HUES6 (cell line): ENCODE data around the gene TIFAB.

ENCODE experiments used
- H3K27ac ChIP-seq: 2 replicates; pipeline ENCODE4 v1.7.0; 2013; ENCODE audit warnings: low read depth, mild to moderate bottlenecking, low read length, inconsistent platforms
- H3K27me3 ChIP-seq: 2 replicates; pipeline ENCODE4 v1.6.1; 2013; ENCODE audit warnings: low read length; ENCODE audit not compliant: control insufficient read depth, insufficient read depth
- H3K36me3 ChIP-seq: 2 replicates; pipeline ENCODE4 v1.6.1; 2013; ENCODE audit warnings: low read length; ENCODE audit not compliant: control insufficient read depth, insufficient read depth
- H3K4me1 ChIP-seq: 2 replicates; pipeline ENCODE4 v1.6.1; 2013; ENCODE audit warnings: low read length; ENCODE audit not compliant: control insufficient read depth, insufficient read depth
- H3K4me3 ChIP-seq: 2 replicates; pipeline ENCODE4 v1.5.1; 2013; ENCODE audit warnings: low read depth, low read length
- H3K9ac ChIP-seq: one replicate; pipeline ENCODE4 v1.6.1; 2013; ENCODE audit warnings: mild to moderate bottlenecking, low read length
- H3K9me3 ChIP-seq: 2 replicates; pipeline ENCODE4 v1.6.1; 2013; ENCODE audit warnings: low read depth, low read length; ENCODE audit not compliant: control insufficient read depth, insufficient read depth

Gene TIFAB

DNA sequence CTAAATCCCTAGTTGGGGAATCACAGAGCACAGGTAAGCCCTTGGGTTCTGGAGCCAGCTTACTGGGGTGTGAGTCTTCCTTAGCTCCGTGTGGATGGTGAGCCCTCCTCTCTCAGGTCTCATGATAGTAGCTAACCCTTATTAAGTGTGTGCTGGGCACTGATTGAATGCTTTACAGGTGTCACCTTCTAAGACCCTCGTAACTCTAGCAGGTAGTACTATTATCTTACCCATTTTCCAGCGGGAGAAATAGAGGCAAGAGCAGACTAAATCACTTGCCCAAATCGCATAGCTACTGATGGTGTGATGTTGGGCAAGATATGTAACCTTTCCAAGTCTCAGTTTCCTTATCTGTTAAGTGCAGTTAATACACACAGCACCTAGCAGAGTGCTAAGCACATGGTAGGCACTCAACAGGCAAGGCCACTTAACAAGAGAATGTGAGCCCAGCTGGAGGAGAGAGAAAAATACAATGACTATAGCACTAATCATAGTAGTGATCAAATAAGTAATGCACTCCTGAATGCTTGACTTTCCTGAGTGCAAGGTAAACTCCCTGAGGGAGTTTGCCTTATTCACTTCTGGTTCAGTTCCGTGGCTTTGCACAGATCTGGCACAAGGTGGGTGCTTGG lies 4.7 kb downstream of the TIFAB start, which contains the start of gene DCANP1:
Gene DCANP1 (minus strand): TSS at position 51 of the 632 bp plus-strand sequence. CDS start 240 bp downstream, outside the sequence.
- Histone ChIP-seq H3K9ac (no peak within 1 kb of the TSS), H3K27me3 (peaks cover 44% of the 10 kb centered on the region), H3K9me3 (no peaks in the 10 kb centered on the region), H3K36me3 (no peaks in the 10 kb centered on the region), H3K4me3 (0 out of 2 replicates have a peak within 1 kb of the TSS, but pooled peaks have one; percentile 13), H3K4me1 (peaks cover 18% of the 10 kb centered on the region), H3K27ac (no peak within 1 kb of the TSS)

DNA sequence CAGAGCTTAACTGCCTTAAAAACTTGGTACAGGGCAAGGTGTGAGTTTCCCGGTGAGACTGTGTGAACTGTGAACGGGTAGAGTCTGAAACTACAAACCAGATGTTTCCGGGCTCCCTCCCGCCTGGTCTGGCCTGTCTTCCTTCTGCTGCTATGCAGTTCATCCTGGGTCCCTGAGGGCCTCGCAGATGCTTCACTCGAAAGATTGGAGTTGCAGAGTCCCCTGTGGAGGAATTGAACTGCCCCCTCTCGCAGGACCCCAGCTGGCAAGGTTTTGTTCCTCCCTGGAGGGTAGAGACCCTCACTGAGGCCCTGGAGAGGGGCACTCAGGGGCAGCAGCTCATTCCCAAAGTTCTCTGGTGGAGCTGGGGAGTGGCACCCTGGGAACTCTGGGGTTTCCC lies 5.5 kb downstream of the TIFAB start:
- Histone ChIP-seq H3K36me3 (no peaks in the 10 kb centered on the region), H3K9me3 (no peaks in the 10 kb centered on the region), H3K27ac (no peak overlapping the region), H3K4me3 (no peak overlapping the region), H3K9ac (no peak overlapping the region), H3K27me3 (peaks cover 43% of the 10 kb centered on the region), H3K4me1 (peaks cover 18% of the 10 kb centered on the region)

DNA sequence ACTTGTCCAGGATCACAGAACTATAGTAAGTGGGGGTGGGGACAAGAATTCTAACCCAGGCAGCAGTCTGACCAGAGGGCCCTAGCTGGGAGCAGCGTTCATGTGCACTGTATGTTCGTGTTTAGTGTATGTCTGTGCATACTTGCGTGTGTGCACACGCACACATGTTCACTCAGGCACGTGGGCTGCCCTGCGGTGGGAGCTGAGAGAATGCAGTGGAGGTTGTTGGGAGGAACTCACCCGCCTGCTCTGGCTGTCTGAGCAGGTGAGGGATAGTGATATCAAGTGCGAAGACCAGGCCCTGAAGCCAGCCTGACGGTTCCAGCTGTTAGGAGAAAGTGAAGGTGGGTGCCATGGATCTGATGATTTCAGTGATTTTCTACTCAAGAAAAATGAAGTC lies 5.9 kb downstream of the TIFAB start:
- Histone ChIP-seq H3K27me3 (peaks cover 43% of the 10 kb centered on the region), H3K4me3 (no peak overlapping the region), H3K36me3 (no peaks in the 10 kb centered on the region), H3K4me1 (peaks cover 18% of the 10 kb centered on the region), H3K9ac (no peak overlapping the region), H3K27ac (no peak overlapping the region), H3K9me3 (no peaks in the 10 kb centered on the region)

DNA sequence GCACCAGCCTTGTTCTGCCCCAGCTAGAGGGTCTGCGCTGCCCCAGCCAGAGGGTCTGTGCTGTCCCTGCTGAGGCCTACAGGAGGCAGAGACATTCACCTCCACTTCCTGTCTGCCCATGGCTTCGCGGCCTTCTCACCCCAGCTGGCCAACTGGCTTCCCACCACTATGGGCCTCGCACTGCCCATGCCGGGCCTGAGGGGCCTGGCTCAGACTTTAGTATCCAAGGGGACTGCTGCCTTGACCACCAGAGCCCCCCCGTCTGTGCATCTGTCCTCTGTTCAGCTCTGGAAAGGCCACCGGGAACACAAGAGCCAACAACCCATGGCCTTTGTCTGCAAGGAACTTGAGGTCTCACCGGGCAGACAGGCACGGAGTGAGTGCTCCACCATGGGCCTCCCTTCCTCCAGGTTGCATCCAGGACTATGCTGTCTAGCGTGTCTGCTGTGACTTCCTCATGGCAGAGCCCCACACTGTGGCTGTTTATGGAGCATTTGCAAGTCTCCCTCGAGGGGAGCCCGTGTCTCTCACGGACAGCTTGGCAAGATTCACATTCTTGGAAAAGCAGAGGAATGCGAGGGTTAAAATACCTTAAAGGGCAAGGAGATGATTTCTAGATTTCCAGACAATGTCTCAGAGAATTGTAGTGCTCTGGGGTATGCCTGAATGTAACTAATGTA lies 6.7 kb downstream of the TIFAB start:
- H3K36me3 ChIP-seq: no peaks in the 10 kb centered on the region
- H3K27ac ChIP-seq: no peak overlapping the region
- H3K4me1 ChIP-seq: peaks cover 18% of the 10 kb centered on the region
- no peak overlapping the region for H3K4me3 ChIP-seq
- H3K9me3 ChIP-seq: no peaks in the 10 kb centered on the region
- peaks cover 36% of the 10 kb centered on the region for H3K27me3 ChIP-seq
- H3K9ac ChIP-seq: no peak overlapping the region

DNA sequence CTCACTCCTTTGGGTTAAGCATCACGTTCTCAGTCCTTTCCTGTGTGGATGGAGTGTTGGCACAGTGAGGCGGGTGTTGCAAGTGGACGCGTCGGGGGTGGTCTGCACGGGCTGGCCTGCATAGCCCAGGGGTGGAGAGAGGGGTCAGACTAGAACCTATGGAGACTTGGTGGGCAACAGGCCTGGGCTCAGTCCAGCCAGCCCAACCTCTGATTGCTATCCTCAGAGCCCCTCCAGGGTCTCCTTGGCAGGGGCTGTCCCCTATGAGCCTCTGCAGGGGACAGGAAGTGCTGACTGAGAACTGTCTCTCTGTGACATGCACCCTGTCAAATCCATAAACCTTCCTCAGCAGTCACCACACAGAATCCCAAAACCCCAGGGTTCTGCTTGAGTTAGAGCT lies 7.3 kb downstream of the TIFAB start:
- H3K9me3 ChIP-seq: no peaks in the 10 kb centered on the region
- no peak overlapping the region for H3K4me3 ChIP-seq
- H3K9ac ChIP-seq: no peak overlapping the region
- H3K4me1 ChIP-seq: peaks cover 18% of the 10 kb centered on the region
- peaks cover 30% of the 10 kb centered on the region for H3K27me3 ChIP-seq
- no peak overlapping the region for H3K27ac ChIP-seq
- H3K36me3 ChIP-seq: no peaks in the 10 kb centered on the region

DNA sequence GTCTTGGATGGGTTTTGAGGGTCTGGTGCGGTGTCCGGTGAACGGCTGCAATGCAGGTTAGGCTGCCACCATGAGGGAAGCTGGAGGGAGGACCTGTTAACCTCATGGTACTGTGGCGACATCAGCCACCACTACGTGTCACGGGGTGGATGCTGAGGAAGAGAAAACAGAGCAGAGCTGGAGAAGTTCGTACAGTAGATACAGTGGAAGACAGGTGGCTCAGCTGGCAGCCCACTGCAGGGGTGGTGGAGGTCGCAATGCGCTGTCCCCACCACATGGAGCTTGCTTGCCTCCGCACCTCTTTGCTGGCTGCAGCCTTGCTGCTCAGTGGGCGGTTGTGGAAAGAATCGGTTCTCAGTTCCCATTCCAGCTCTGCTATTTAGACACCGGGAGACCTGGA lies 7.8 kb downstream of the TIFAB start:
- Histone ChIP-seq H3K4me1 (peaks cover 22% of the 10 kb centered on the region), H3K9ac (no peak overlapping the region), H3K27me3 (peaks cover 26% of the 10 kb centered on the region), H3K4me3 (no peak overlapping the region), H3K9me3 (no peaks in the 10 kb centered on the region), H3K36me3 (no peaks in the 10 kb centered on the region), H3K27ac (no peak overlapping the region)

DNA sequence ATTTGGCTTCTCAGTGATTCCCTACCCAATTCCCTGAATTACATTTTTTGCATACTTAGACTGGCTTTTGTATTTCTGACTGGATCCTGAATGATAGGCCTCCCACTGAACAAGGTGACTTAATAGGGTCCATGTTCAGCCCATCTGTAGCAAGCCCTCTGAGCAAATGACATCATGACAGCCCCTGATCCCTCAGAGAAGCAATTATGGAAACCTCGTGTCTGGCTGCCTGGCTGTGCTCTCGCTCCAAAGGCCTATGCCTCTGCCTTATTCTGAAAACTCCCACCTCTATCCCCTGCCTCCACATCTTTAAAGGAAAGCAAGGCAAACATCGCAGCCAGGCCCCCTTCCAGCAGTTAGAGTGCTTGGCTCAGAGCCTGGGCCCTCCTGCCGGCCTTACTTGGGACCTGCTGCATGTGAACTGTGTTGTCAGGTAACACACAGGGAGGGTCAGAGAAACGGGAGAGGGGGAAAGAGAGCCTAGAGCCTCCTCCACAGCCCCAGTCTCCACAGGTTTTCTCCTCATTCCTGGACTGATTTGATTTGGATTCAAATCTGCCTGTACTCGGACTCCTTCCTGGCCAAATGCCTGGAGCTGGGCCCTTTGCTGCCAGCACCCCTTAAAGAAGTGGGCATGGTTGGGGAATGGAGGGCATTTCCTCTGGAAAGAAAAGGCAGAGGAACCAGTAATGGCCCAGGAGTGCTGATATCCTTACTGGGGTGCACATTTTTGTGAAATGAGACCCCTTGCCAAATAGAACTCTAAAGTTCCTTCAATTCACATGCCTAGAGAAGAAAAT lies 8.8 kb downstream of the TIFAB start:
- no peak overlapping the region for H3K27ac ChIP-seq
- H3K27me3 ChIP-seq: peaks cover 16% of the 10 kb centered on the region
- peaks cover 18% of the 10 kb centered on the region for H3K4me1 ChIP-seq
- H3K4me3 ChIP-seq: no peak overlapping the region
- H3K9me3 ChIP-seq: no peaks in the 10 kb centered on the region
- no peaks in the 10 kb centered on the region for H3K36me3 ChIP-seq
- H3K9ac ChIP-seq: no peak overlapping the region

DNA sequence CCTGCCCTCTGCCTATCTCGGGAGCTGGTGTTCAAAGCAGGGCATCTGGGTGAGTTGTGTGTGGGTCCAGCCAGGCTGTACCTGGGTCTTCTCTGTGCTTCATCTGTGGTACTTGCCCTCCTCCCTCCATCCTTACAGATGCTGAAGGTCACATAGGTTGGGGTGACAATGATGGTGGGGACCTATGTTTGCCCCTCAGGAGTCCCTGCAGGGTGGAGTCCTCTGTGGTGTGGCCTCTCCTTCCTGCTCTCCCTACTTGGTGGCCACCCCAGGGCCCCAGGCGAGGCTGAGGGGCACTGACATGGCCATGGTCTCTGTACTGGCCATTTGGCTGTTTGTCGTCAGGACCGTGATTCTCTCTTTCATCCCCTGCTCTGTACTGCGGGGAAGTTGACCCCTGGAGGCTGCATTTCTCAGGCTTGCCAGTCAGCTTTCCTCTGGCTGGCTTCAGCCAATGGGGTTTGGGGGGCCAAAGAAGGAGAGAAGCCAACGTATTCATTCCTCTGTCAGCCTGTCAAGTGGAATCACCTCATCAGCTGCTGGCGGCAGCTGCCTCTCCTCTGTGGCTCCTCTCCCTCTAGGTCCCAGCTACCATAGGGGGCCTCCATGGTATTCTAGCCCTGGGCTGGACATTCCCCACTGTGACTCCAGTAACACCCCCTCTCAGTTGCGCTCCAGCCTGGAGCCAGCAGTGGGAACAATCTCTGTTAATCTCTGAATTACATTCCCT lies 9.6 kb downstream of the TIFAB start:
- Histone ChIP-seq H3K9me3 (no peaks in the 10 kb centered on the region), H3K4me1 (peaks cover 10% of the 10 kb centered on the region; the same call in 1 of the 2 replicates), H3K9ac (no peak overlapping the region), H3K27ac (no peak overlapping the region), H3K36me3 (no peaks in the 10 kb centered on the region), H3K27me3 (peaks cover 9% of the 10 kb centered on the region), H3K4me3 (no peak overlapping the region)

DNA sequence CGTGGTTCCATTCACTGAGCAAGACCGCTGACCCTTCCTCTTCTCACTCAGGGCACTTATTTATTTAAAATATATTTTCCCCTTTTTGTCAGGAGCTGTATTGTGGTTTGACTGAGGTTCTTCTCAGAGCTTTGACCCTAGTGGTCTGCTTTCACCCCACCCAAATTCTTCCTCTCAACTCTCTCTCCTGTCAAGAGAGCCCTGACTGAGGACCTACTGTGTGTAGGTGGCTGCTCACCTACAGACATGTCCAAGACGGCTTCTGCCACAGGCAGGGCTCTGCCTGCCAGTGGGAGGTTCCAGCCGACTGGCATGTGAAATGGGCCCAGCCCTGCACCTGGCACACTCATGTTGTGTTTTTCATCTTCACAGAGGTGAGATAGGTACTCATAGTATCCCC lies 10.2 kb downstream of the TIFAB start:
- Histone ChIP-seq H3K4me3 (no peak overlapping the region), H3K4me1 (peaks cover 13% of the 10 kb centered on the region; the same call in 1 of the 2 replicates), H3K9me3 (no peaks in the 10 kb centered on the region), H3K36me3 (no peaks in the 10 kb centered on the region), H3K27ac (no peak overlapping the region), H3K9ac (no peak overlapping the region), H3K27me3 (peaks cover 5% of the 10 kb centered on the region)

DNA sequence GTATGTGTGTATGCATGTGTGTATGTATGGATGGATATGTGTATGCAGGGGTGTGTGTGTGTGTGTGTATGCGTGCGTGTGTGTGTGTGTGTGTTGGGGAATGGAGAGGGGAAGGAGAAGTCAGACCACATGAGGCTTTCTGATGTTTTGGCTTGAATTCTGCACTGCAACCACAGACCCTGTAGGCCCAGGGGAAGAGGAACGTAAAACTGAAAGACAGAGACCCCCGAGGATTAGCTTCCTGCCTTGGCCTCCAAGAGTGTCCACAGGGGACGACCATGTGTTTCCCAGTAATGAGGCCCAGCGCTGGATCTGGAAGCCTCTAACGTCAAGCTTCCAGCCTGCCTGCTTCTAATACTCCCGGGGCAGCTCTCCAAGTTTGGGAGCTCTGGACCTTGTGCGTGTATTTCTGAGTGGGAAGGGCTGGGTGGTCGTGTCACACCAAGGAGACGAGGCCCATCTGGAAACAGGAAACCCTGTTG lies 10.8 kb downstream of the TIFAB start:
- peaks cover 5% of the 10 kb centered on the region for H3K27me3 ChIP-seq
- H3K9ac ChIP-seq: no peak overlapping the region
- H3K36me3 ChIP-seq: no peaks in the 10 kb centered on the region
- no peak overlapping the region for H3K4me3 ChIP-seq
- H3K27ac ChIP-seq: no peak overlapping the region
- H3K4me1 ChIP-seq: peaks cover 16% of the 10 kb centered on the region; the same call in 1 of the 2 replicates
- no peaks in the 10 kb centered on the region for H3K9me3 ChIP-seq
